ENCODE results near the gene C5orf63. TPM values are rescaled to one million over a fixed set of nuclear protein-coding genes. Genes with fewer than 3 reads are reported as not detected.

Gene C5orf63
- total RNA-seq, 1 donor from 2014 or later: 0.24 TPM

- Mint-ChIP-seq H3K27me3 (ENCODE audit: unreplicated experiment) (peaks cover 28% of the 10 kb centered on the region), H3K36me3 (ENCODE audit: unreplicated experiment) (no peaks in the 10 kb centered on the region), H3K4me1 (ENCODE audit: unreplicated experiment) (peaks cover 17% of the 10 kb centered on the region), H3K9me3 (ENCODE audit: unreplicated experiment) (peaks cover 5% of the 10 kb centered on the region), H3K4me3 (ENCODE audit: unreplicated experiment) (no peak overlapping the region), H3K27ac (ENCODE audit: unreplicated experiment) (no peak overlapping the region)
- DNase-seq (ENCODE audit: extremely low spot score, unreplicated experiment): no peak
- no peak for TF ChIP-seq CTCF (IDR thresholded peaks at IDR 0.05)
Measured at GRCh38 chr5:127101533-127101932, 28.2 kb upstream of the C5orf63 start.

GRCh38 chr5:127098241-127098640 lies 24.9 kb upstream of the C5orf63 start:
- Mint-ChIP-seq H3K4me1 (ENCODE audit: unreplicated experiment) (peaks cover 26% of the 10 kb centered on the region), H3K27me3 (ENCODE audit: unreplicated experiment) (peaks cover 27% of the 10 kb centered on the region), H3K4me3 (ENCODE audit: unreplicated experiment) (no peak overlapping the region), H3K9me3 (ENCODE audit: unreplicated experiment) (no peaks in the 10 kb centered on the region), H3K27ac (ENCODE audit: unreplicated experiment) (no peak overlapping the region), H3K36me3 (ENCODE audit: unreplicated experiment) (no peaks in the 10 kb centered on the region)
- no peak for DNase-seq (ENCODE audit: extremely low spot score, unreplicated experiment)
- TF ChIP-seq CTCF (IDR thresholded peaks at IDR 0.05): no peak

GRCh38 chr5:127097278-127097677 lies 24.0 kb upstream of the C5orf63 start:
- H3K27ac Mint-ChIP-seq (ENCODE audit: unreplicated experiment): no peak overlapping the region
- H3K9me3 Mint-ChIP-seq (ENCODE audit: unreplicated experiment): no peaks in the 10 kb centered on the region
- H3K4me3 Mint-ChIP-seq (ENCODE audit: unreplicated experiment): no peak overlapping the region
- H3K36me3 Mint-ChIP-seq (ENCODE audit: unreplicated experiment): no peaks in the 10 kb centered on the region
- H3K27me3 Mint-ChIP-seq (ENCODE audit: unreplicated experiment): peaks cover 25% of the 10 kb centered on the region
- peaks cover 31% of the 10 kb centered on the region for H3K4me1 Mint-ChIP-seq (ENCODE audit: unreplicated experiment)
- no peak for TF ChIP-seq CTCF (IDR thresholded peaks at IDR 0.05)
- DNase-seq (ENCODE audit: extremely low spot score, unreplicated experiment): no peak

- Mint-ChIP-seq H3K4me3 (ENCODE audit: unreplicated experiment) (no peak overlapping the region), H3K27me3 (ENCODE audit: unreplicated experiment) (peaks cover 17% of the 10 kb centered on the region), H3K36me3 (ENCODE audit: unreplicated experiment) (no peaks in the 10 kb centered on the region), H3K27ac (ENCODE audit: unreplicated experiment) (no peak overlapping the region), H3K4me1 (ENCODE audit: unreplicated experiment) (peaks cover 26% of the 10 kb centered on the region), H3K9me3 (ENCODE audit: unreplicated experiment) (no peaks in the 10 kb centered on the region)
- DNase-seq (ENCODE audit: extremely low spot score, unreplicated experiment): no peak
- no peak for TF ChIP-seq CTCF (IDR thresholded peaks at IDR 0.05)
Measured at GRCh38 chr5:127096328-127096993, 23.2 kb upstream of the C5orf63 start.

- no peak overlapping the region for H3K4me3 Mint-ChIP-seq (ENCODE audit: unreplicated experiment)
- H3K27ac Mint-ChIP-seq (ENCODE audit: unreplicated experiment): no peak overlapping the region
Measured at GRCh38 chr5:127094161-127094814, 21.0 kb upstream of the C5orf63 start.

More at GRCh38 chr5:127094161-127094814, 21.0 kb upstream of the C5orf63 start:
- no peak for TF ChIP-seq CTCF (IDR thresholded peaks at IDR 0.05)
- no peak for DNase-seq (ENCODE audit: extremely low spot score, unreplicated experiment)
- H3K27me3 Mint-ChIP-seq (ENCODE audit: unreplicated experiment): peaks cover 15% of the 10 kb centered on the region
- H3K4me1 Mint-ChIP-seq (ENCODE audit: unreplicated experiment): peaks cover 26% of the 10 kb centered on the region
- H3K36me3 Mint-ChIP-seq (ENCODE audit: unreplicated experiment): no peaks in the 10 kb centered on the region
- H3K9me3 Mint-ChIP-seq (ENCODE audit: unreplicated experiment): no peaks in the 10 kb centered on the region
